GM18511 (cell line): ENCODE data around the gene RSPH1.

Experiments used
- ATAC-seq: cut with Tn5 transposase; IDR thresholded peaks from one replicate; pipeline ENCODE4 v1.9.1; 2021; ENCODE audit warnings: mild to moderate bottlenecking, moderate library complexity; ENCODE audit not compliant: unreplicated experiment

The RSPH1 gene

GRCh38 chr21:42468491-42469131, 27.4 kb downstream of the RSPH1 start:
- ATAC-seq, result no peak

DNA sequence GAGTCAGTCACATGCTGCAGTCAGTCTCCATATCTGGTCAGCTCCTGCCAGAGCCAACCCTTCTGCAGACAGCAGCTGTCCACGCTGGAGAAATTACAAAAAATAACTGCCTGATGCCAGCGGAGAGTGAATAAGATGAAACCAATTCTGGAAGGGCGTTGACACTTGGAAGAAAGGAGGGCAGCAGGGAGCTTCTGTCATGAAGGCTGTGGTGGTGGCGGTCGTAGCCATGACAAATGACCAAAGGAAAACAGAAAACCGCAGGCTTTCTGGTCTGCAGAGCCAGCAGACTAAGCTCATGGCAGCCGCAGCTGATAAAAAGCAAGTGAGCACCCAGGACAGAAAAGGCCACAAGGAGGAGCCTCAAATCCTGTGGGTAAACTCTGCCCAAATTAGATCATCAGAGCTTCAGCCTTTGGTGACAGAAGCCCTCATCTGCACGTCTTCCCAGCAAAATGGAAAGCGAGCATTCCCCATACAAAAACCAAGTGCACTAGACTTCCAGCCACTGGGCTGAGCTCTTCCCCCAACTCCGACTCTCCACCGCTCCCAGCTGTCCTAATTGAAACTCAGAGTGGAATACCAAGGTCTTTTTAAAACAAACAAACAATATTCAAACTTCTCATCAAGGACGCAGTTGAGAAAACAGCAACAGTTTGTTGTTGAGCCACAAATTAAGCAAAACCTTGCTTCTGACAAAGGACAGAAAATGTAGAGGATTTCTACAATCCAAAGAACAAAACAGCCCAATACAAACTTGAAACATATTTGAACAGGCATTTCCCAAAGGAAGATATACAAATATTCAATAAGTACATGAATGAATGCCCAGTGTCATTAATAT, 28.7 kb downstream of the RSPH1 start:
- ATAC-seq, result no peak

DNA sequence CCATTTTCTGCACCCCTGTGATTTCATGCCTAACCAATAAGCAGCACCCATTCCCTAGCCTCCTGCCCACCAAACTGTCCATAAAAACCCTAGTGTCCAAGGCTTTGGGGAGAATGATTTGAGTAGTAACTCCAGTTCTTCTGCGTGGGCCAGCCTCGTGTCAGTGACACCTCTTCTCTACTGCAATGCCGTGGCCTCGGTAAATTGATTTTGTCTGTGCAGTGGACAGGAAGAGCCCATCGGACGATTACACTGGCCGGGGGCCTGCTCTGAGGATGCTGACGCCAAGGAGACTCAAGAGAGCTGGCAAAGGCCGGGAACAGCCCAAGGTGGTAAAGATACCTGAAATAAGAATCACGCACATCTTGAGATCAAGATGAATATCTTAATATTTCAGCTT, 29.3 kb downstream of the RSPH1 start:
- ATAC-seq, result no peak

GRCh38 chr21:42465803-42466127, 30.3 kb downstream of the RSPH1 start:
- peak; percentile 37 for ATAC-seq

DNA sequence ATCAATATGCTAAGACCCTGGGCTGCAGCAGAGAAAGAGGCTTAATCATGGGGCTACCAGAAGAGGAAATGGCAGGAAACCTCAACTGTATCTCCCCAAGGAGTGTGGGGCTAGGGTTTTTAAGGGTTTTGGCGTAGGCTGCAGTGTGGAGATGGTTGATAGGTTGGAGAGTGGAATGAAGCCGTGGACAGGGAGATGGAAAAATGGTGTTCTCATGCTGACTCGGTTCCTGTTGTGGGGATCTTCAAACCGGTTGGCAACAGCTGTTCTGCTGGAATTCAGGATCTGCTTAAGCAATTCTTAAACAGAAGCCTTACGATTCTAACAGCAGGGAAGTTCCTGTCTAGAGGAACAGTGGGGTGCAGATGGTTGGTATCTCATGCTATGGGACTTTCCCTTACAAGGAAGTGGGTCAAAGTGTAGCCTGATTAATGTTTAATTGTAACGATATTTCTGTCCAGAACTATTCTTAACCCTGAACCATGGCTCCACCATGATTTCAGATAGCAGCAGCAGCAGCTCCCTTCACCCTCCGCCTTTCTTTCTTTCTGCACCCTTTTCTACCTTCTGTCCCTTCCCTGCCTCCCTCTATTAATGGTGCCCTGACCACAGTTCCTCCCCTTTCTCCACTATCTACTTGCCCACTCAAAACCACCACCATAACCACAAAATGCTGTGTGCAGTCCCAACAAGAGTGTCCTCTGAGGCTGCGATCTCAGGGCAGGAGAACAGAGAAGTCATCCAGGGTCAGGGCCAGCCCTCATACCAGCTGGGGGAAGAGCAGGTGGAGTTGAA, 30.8 kb downstream of the RSPH1 start:
- ATAC-seq, result peak; percentile 43

DNA sequence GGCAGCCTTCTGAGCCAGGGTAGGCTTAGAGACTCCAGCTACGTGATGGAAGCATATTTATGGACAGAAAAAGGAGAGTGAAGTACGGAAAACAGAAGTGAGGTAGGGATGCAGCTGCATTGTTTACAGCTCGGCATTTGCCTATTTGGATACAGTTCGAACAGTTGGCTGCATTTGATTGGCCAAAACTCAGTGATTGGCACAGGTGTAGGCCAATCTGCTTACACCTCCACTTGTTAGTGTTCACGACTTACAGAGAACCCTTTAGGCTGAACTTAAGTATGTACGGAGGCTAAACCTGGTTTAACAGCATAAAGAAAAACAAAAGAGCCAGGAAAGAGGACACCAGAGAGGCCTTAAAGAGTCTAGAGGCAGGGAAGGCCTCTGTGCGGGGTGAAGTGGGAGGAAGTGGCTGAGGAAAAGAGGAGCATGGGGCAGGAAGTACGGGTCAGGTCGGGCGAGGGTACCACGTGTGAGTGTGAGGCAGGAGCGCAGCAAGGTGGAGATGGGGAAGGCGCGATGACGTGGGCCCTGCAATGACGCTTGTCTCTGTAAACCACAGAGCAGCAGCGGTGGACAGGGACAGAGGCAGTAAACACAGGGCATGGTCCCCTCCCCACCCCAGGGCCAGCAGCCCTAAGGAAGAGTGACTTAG, 32.0 kb downstream of the RSPH1 start:
- no peak for ATAC-seq

- no peak for ATAC-seq
Observed at GRCh38 chr21:42461881-42462877, 33.8 kb downstream of the RSPH1 start.

DNA sequence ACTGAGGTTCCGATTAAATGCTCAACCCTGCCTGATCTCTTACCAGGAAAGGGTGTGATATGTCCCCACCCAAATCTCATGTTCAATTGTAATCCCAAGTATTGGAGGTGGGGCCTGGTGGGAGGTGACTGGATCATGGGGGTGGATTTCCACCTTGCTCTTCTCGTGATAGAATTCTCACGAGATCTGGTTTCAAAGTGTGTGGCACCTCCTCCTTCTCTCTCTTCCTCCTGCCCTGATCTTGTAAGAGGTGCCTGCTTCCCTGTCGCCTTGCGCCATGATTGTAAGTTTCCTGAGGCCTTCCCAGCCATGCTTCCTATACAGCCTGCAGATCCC, 34.9 kb downstream of the RSPH1 start:
- no peak for ATAC-seq

- peak; percentile 63 for ATAC-seq
Observed at GRCh38 chr21:42460391-42461184, 35.4 kb downstream of the RSPH1 start.

DNA sequence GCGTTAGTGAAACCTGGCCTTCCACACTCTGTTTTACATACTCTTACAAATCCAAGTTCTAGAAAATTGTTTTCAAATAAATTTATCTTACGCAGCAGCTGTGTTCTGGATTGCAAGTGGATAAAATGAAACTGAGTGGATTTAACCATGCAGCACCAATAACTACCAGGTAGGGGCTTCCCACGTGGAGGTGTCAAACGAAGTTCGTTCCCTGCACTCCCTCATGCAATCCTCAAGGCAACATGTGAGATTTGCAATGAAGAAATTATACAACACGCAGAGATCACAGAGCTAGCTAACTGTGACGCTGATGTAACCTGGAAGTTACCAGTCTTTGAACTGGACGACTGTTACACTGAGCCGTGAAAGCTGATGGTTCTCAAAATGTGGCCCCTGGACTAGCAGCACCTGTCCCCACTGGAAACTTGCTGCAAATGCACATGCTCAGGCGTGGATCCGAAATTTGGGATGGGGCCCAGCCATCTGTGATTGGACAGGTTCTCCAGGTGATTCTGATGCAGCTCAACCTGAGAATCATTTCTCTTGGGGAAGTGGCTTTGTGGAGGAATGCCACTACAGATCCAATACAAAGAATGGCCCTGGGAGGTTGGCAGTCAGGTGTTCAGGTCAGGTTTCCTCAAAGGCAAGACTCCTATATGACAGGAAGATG, 36.3 kb downstream of the RSPH1 start:
- ATAC-seq, result no peak

- no peak for ATAC-seq
Observed at GRCh38 chr21:42459082-42459460, 37.0 kb downstream of the RSPH1 start.

DNA sequence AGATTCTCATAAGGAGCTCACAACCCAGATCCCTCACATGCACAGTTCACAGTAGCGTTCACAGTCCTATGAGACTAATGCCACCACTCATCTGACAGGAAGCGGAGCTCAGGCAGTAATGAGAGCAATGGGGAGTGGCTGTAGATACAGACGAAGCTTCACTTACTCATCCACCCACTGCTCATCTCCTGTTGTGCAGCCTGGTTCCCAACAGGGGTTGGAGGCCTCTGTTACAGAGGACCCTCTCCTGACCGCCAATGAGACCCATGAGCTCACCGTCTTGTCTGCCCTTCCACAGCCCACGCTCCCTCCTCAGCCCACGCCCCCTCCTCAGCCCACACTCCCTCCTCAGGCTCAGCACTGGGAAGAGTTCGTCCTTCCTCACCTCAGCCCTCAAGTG, 39.6 kb downstream of the RSPH1 start:
- no peak for ATAC-seq

DNA sequence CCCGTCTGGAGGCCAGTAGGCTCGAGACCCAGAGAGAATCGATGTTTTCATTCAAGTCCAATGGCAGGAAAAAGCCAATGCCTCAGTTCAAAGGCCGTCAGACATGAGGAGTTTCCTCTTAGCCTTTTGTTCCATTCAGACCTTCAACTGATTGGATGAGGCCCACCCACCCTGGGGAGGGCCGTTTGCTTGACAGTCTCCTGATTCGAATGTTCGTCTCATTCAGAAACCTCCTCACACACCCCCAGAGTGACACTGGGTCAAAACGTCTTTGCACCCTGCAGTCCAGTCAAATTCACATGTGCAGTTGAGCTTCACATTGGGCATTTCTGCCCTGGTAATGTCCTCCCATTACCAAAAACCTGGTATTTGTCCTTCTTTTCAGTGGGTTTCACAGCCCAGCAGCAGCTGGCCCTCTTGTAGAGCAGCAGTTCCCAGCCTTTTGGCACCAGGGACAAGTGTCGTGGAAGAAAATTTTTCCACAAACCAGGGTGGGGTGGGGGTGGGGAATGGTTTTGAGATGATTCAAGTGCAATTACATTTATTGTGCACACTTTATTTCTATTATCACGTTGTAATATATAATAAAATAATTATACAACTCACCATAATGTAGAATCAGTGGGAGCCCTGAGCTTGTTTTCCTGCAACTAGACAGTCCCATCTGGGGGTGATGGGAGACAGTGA, 40.1 kb downstream of the RSPH1 start:
- ATAC-seq, result no peak

DNA sequence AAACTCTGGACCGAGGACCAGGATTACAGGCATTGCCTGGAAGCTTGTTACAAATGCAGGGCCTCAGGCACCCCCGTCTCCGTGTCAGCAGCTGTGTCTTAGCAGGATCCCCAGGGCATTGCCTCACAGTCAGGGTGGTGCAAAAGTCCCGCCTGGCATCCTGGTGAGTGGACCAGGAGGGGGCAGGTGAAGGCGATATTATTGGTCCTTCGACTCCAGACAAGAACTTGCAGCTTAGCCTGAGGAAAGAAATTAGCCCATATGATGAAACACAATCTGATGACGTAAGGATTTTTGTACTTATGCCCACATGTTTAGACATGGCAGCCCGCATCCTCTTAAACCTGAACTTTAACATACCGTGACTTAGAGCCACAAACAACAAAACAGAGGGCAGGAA, 40.8 kb downstream of the RSPH1 start:
- ATAC-seq, result no peak

DNA sequence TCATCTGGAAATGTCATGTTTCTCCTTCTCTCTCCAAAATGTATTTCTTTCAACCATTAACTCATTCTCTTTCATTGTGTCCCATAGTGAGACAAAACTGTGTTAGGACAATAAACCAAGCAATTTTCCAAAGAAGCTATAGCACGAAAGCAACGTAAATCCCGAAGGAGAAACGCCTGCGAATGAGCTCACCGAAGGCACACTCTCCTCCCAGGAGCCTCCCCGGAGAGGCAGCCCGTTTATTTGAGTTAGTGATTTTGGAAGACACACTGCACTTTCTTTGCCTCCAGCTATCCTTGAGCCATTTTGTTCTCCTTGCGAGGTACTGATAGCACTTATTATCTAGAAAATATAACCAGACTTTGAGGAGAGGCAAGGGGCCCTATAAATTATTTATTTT, 41.2 kb downstream of the RSPH1 start:
- no peak for ATAC-seq

GRCh38 chr21:42453986-42454570, 41.9 kb downstream of the RSPH1 start:
- ATAC-seq, result no peak

DNA sequence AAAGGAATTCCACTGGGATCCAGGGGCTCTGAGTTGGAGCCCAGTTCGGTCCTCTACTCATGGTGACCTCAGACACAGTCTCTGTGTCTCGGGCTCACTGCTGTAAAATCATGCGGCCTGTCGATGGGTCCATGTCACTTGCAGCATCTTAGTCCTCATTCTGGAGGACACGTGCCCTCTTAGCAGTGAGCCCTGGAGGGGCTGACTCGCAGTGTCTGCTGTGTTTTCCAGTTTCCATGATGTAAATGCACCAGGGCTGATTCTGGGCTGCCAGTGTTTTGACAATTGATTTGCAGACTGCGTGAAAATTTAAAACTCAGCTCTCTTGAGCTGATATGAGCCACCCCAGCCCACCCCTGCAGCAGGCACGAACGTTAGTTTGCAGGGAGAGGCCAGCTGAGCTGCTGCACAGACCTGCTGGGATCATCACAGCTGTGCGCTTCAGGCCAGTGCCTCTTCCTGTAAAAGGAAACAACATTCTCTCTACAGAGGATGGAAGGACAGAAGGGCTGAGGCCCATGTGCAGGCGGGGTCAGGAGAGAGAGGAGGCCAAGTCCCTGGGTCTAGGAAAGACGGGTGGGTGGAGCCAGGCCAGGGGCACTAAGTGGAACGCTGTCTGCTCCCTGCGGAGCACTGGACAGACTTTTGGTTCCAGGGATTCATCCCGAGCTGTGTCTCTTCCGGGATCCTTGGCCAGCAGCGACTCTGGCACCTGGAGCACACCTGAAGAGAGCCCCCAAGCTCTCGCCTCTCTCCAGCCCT, 42.6 kb downstream of the RSPH1 start:
- no peak for ATAC-seq
